Activated B cell treated with CpG ODN at 0.5 μM for 24 hours (primary cell): ENCODE measurements around the gene FAM151A. TPM values are rescaled to one million over a fixed set of nuclear protein-coding genes. Genes with fewer than 3 reads are reported as not detected.

Experiments used
- ATAC-seq: fragments of 200-7000 bp; cut with Tn5 transposase; one replicate; pipeline ENCODE4 v1.10.0; 2021; ENCODE audit warnings: low read depth, mild to moderate bottlenecking, moderate library complexity
- CTCF ChIA-PET: fragments of 350-600 bp; sonication (Branson Sonifier 250); formaldehyde crosslinking; loops from one replicate; lab custom pipeline; 2021; ENCODE audit warnings: antibody characterized with exemption; lab: Charles Lee
- POLR2A ChIA-PET: fragments of 350-600 bp; sonication (Branson Sonifier 250); formaldehyde crosslinking; loops from one replicate; lab custom pipeline; 2021; ENCODE audit warnings: antibody characterized with exemption; lab: Charles Lee
- DNase-seq: peaks from one replicate; pipeline ENCODE4 v3.0.0; 2022
- H3K27ac Mint-ChIP-seq: one replicate; pipeline ENCODE4 v1.8.0; 2020; ENCODE audit warnings: mixed read lengths
- H3K27me3 Mint-ChIP-seq: one replicate; pipeline ENCODE4 v1.8.0; 2021; ENCODE audit warnings: mixed read lengths
- H3K36me3 Mint-ChIP-seq: one replicate; pipeline ENCODE4 v1.8.0; 2021; ENCODE audit warnings: low read depth, mixed read lengths
- H3K4me1 Mint-ChIP-seq: one replicate; pipeline ENCODE4 v1.8.0; 2021; ENCODE audit warnings: mixed read lengths
- H3K4me3 Mint-ChIP-seq: one replicate; pipeline ENCODE4 v1.8.0; 2020; ENCODE audit warnings: mild to moderate bottlenecking, mixed read lengths
- H3K9me3 Mint-ChIP-seq: one replicate; pipeline ENCODE4 v1.8.0; 2020; ENCODE audit warnings: mixed read lengths
- CTCF ChIP-seq: fragments of 200-600 bp; IDR thresholded peaks from one replicate; pipeline ENCODE4 v1.8.0; 2022; ENCODE audit warnings: antibody characterized with exemption, mild to moderate bottlenecking
- intact Hi-C: fragments of 100-400 bp; cut with micrococcal nuclease; formaldehyde crosslinking; loops from one replicate; pipeline ENCODE4 v1.15.1; 2024
- total RNA-seq: library from RNA; stranded (reverse); gene quantifications from 2 replicates; pipeline ENCODE4 v1.2.3, GENCODE V29; 2022

FAM151A gene
- total RNA-seq, 1 donor from 2014 or later = not detected

GRCh38 chr1:54559771-54560231 is 63.5 kb downstream of the FAM151A start:
- Mint-ChIP-seq H3K4me3 (no peak overlapping the region), H3K9me3 (peaks cover 7% of the 10 kb centered on the region), H3K27ac (no peak overlapping the region), H3K4me1 (no peaks in the 10 kb centered on the region), H3K36me3 (no peaks in the 10 kb centered on the region), H3K27me3 (peaks cover 11% of the 10 kb centered on the region)
- ChIA-PET POLR2A (no interaction called here), CTCF (no interaction called here)
- intact Hi-C loops = no loop called here
- DNase-seq = no peak
- no peak for ATAC-seq
- TF ChIP-seq CTCF = no peak

Other genes starting within 250 kb of the FAM151A start
- 23.1 and 29.7 TPM in 2 replicates for gene SSBP3, start 217.1 kb downstream of the FAM151A start, total RNA-seq
- 0.10 and 0.16 TPM in 2 replicates for gene ACOT11, start 75.3 kb downstream of the FAM151A start, total RNA-seq
- gene MROH7, start 18.3 kb upstream of the FAM151A start, total RNA-seq = not detected in 2 replicates
- 30.8 and 31.5 TPM in 2 replicates for gene TTC4, start 92.3 kb upstream of the FAM151A start, total RNA-seq
- gene PARS2, start 141.0 kb upstream of the FAM151A start, total RNA-seq = 4.3 and 4.8 TPM in 2 replicates
- gene TTC22, start 177.8 kb upstream of the FAM151A start, total RNA-seq = 4.9 and 6.0 TPM in 2 replicates